GM21717 (cell line): ENCODE measurements around the gene MRPL27.

Experiments used
- ATAC-seq: cut with Tn5 transposase; IDR thresholded peaks from one replicate; pipeline ENCODE4 v1.9.1; 2021; ENCODE audit warnings: mild to moderate bottlenecking, moderate library complexity; ENCODE audit not compliant: unreplicated experiment

The MRPL27 gene

GRCh38 chr17:50319306-50320004 is 53.5 kb downstream of the MRPL27 start:
- no peak for ATAC-seq

DNA sequence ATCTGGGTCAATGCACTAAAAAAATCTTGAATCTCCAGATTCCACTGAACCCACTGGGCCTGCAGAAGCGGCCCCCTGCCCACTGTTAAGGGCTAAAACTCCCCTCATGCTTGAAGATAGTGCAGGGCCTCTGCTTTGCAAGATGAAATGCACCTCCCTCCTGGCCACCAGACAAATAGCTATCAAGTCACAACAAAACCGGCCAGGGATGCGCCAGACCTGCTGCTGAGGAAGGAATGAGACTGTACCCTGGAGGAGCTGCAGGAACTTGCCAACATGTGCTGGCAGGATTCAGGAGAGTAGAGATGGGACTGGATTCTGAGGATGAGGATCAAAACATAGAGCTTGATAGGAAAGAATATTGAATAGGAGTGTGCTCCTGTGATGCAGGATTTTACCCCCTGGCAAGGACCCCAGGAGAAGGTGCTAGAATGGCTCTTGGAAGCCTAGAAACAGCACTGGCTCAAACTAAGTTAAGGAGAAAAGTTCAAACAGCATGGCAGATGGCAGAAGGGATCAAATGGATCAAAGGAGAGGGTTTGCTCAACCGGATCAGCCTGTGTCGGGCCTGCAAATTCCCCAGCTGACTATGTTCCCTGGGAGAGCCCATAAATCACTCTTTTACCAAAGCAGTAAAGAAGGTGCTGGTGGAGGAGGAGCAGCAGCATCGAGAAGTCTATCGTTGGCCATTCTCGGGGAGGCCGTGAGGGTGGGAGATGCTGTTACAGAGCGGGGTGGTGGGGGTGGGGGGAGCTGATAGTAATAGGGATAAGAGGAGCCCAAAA is 54.3 kb downstream of the MRPL27 start:
- ATAC-seq, result no peak
